Activated CD8-positive, alpha-beta memory T cell treated with anti-CD3 and anti-CD28 coated beads, Interleukin-2, amount 50 U/mL, for 24 hours (primary cell): ENCODE measurements around the gene SOX13.
"Not testable (repeated sequence)": the region's sequence is repeated elsewhere in the genome, so short reads cannot be mapped to it uniquely, and the experiment has no call there.

ENCODE experiments used
- DNase-seq: peaks from one replicate; pipeline ENCODE4 v3.0.0-alpha.2; 2020; ENCODE audit errors: extremely low read depth

SOX13 gene

DNA sequence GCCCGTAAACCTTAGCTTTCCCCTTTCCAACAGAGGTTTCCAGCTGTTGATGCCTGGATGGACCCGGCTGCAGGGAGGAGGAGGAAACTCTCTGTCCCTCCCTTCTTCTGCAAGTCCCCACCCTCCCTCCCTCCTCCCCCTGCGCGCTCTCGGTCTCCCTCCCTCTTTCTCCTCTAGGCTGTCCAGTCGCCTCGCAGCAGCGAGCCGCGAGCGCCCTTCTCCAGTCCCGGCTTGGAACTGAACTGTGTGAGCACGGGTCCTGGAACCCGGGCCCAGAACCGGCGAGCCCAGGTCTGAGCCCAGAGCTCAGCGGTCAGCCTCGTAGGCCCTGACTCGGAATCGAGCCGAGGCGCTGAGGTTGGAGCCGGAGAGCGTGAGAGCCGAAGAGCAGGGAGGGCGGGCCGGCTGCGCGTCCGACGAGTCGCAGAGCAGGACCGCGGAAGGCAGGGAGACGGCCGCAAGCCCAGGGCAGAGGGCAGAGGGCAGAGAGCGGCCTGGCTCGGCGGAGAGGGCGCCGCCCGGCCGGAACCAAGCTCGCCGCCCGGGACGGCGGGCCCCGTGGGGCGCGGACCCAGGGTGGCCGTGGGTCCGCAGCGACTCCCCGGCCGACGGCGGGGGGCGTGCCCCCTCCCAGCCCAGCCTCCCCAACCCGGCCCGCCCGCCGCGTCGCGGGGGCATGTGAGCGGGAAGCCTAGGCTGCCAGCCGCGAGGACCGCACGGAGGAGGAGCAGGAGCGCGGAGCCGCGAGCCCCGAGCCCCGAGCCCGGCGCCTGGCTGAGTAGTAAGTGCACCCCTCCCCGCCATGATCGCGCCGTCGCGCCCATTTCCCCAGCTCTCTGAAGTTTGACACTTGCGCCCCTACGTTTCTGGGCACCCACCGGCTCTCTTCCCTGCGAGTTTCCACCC lies at the start of gene SOX13:
Gene SOX13, plus strand, starts transcription at position 185 of the 906 bp plus-strand sequence. CDS start 39,801 bp downstream, outside the sequence.
- no peak for DNase-seq

GRCh38 chr1:204025917-204026707 lies 46.8 kb upstream of the SOX13 start:
- DNase-seq, result no peak

DNA sequence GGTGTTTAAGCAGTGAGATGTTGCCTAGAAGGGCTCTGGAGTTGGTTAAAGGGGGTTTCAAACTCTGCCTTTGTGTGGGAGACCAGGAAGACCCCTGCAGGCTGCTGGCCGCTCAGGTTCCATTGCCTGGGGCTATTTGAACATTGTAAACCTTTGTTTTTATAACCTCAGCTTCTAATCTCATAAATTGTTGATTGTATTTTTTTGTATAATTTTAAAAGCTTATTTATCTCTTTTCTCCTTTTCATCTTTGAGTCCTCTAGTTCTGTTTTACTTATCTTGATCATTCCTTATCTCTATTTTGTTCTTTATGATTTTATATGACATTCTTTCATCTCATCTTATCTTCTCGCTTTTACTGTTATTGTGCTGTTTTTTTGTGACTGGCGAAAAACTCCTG lies 45.5 kb upstream of the SOX13 start:
- DNase-seq, result no peak

GRCh38 chr1:204029016-204029415 lies 43.9 kb upstream of the SOX13 start:
- DNase-seq, result no peak

DNA sequence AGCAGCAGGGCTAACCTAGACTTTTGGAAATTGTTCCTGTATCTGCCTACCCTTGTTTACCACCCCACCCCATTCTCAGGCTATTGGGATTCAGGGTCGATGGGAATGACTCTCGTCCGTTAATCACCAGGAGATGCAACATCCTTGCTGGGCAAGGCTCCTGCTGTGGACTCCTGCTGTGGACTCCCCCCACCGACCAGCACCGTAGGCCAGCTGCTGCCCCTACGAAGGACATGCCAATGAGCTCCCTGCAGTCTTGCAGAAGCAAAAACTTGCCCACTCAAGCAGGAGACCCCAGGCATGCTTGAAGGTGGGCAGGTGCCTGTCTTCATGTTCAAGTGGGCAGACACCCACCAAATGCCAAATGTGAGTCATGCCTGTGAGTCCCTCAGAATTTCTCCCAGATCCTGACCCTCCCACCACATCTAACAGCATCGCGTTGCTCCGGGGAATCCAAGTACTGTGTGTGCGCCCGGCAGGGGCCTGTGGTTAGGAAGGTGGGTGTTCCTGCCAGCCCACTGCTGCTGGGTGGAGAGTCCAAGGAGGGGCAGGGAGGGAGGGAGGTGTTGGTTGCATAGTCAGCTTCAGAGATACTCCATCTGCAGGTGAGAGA lies 41.7 kb upstream of the SOX13 start:
- DNase-seq, result no peak

GRCh38 chr1:204032642-204033235 lies 40.2 kb upstream of the SOX13 start:
- no peak for DNase-seq

- DNase-seq, result no peak
Measured at GRCh38 chr1:204033306-204033705, 39.6 kb upstream of the SOX13 start.

GRCh38 chr1:204036882-204037655 lies 35.8 kb upstream of the SOX13 start:
- no peak for DNase-seq

GRCh38 chr1:204041232-204041767 lies 31.6 kb upstream of the SOX13 start:
- DNase-seq, result no peak

DNA sequence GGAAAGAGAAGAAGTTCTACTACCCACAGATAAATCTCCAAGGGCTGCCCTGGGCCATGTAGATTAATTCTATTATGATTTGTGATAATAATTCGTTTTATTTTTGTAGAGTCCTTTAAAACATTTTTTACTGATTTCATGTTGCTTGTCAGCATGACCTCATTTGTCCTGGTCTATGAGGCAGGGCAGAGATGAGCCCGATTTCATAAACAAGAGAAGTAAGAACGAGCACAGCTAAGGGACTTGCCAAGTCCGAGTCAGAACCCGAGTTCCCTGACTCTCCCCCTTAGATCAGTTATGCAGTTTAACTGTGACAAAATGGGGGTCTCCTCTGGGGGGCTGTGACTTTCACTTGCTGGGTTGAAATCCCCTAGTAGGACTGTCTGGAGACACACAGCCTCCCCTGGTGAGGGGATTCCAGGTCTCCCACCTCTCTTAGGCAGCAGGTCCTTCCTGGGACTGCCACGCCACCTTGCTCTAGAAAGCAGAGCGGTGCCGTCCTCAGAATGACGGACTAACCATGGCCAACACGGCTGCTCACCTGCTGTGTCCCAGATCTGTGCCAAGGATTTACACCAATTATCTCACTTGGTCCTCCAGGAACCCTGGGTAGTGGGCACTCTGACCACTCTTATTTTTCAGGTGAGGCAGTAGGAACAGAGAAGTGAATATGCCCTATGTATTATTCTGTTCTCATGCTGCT lies 31.0 kb upstream of the SOX13 start:
- no peak for DNase-seq

DNA sequence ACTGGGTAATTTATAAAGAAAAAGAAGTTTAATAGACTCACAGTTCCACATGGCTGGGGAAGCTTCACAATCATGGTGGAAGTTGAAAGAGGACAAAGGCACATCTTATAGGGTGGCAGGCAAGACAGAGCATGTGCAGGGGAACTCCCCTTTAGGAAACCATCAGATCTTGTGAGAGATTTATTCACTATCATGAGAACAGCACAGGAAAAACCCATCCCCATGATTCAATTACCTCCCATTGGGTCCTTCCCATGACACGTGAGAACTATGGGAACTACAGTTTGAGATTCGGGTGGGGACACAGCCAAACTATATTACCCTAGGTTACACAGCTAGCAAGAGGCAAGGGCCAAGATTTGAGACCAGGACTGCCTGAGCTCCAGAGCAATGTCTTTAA lies 30.4 kb upstream of the SOX13 start:
- DNase-seq, result no peak

- no peak for DNase-seq
Measured at GRCh38 chr1:204043680-204044079, 29.2 kb upstream of the SOX13 start.

- DNase-seq, result no peak
Measured at GRCh38 chr1:204044448-204044847, 28.5 kb upstream of the SOX13 start.

- DNase-seq, result no peak
Measured at GRCh38 chr1:204045430-204045829, 27.5 kb upstream of the SOX13 start.

DNA sequence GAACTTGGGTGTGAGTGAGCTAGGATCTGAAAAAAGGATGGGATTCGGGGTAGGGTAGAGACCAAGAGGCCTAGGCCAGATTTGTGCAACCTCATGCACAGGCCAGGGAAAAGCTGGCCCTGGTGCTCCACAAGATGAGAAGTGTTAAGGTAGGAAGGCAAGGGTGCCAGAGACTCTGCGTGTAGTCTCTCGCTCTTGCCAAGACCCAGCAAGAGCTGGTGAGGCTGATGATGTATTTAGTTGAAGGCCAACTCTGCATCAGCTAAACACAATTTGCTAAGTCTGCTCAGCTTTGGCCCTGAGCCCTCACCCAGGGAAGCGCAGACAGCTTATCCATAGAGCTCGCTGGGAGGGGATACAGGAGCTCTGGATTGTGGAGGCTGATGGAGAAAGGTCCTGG lies 26.6 kb upstream of the SOX13 start:
- no peak for DNase-seq

DNA sequence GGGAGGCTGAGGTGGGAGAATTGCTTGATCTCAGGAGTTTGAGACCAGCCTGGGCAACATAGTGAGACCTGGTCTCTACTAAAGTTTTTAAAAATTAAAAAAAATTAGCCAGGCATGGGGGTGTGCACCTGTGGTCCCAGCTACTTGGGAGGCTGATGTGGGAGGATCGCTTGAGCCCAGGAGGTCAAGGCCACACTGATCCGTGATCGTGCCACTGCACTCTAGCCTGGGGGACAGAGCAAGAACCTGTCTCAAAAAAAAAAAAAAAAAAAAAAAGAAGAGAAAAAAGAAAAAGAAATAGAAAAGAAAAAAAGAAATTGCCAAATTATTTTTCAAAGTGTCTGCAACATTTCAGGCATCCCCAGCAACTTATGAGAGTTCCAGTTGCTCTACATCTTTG lies 24.1 kb upstream of the SOX13 start:
- not testable (repeated sequence) for DNase-seq

- DNase-seq, result no peak
Measured at GRCh38 chr1:204051258-204051657, 21.7 kb upstream of the SOX13 start.

GRCh38 chr1:204051718-204052117 lies 21.2 kb upstream of the SOX13 start:
- no peak for DNase-seq

- DNase-seq, result no peak
Measured at GRCh38 chr1:204053893-204054292, 19.0 kb upstream of the SOX13 start.

DNA sequence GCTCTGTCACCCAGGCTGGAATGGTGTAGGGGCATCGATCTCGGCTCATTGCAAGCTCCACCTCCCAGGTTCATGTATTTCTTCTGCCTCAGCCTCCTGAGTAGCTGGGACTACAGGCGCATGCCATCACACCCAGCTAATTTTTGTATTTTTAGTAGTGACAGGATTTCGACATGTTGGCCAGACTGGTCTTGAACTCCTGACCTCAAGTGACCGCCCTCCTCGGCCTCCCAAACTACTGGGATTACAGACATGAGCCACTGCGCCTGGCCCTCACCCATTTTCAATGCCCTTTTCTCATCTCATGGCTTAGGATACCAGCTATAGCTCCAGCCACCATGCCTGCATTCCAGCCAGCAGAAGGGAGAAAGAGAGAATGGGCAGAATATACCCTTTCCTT lies 12.9 kb upstream of the SOX13 start:
- DNase-seq, result no peak
